ENCODE results near the gene SYNGAP1.

Gene SYNGAP1

GRCh38 chr6:33405386-33405940, 14.4 kb upstream of the SYNGAP1 start:
- DNase-seq = no peak

DNA sequence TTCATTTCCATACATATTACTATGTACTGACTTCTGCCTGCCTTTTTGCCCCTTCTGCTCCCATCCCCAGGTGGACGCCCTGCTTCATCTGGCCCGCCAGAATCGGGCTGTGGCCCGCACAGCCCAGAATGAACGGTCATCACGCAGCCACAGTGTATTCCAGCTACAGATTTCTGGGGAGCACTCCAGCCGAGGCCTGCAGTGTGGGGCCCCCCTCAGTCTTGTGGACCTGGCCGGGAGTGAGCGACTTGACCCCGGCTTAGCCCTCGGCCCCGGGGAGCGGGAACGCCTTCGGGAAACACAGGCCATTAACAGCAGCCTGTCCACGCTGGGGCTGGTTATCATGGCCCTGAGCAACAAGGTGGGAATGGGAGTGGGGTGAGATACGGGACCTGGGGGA, 13.7 kb upstream of the SYNGAP1 start:
- DNase-seq = no peak

DNA sequence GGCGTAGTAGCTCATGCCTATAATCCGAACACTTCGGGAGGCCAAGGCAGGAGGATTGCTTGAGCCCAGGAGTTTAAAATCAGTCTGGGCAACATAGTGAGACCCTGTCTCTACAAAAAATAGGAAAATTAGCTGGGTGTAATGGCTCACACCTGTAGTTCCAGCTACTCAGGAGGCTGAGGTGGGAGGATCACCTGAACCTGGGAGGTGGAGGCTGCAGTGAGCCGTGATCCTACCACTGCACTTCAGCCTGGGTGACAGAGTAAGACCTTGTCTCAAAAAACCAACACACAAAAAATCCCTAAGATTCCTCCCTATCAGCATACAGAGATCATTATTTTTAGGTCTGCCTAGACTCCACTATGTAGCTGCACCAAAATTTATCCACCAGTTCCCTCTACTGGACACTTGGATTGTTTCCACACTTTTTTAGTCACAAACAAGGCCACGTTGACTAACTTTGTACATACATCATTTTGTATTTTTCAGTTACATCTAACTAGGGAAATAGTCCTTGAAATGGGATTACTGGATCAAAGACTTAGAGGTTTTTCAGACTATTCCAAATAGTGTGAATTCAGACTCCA, 12.6 kb upstream of the SYNGAP1 start:
- DNase-seq = no peak

- peak; percentile 43 for DNase-seq
Measured at GRCh38 chr6:33410050-33410710, 9.7 kb upstream of the SYNGAP1 start.

- DNase-seq = peak; percentile 25
Measured at GRCh38 chr6:33410711-33411631, 8.9 kb upstream of the SYNGAP1 start, which contains the start of gene PHF1. PHF1 (plus strand) TSS chr6:33411014; CDS start chr6:33412264, 1,250 bp downstream.

DNA sequence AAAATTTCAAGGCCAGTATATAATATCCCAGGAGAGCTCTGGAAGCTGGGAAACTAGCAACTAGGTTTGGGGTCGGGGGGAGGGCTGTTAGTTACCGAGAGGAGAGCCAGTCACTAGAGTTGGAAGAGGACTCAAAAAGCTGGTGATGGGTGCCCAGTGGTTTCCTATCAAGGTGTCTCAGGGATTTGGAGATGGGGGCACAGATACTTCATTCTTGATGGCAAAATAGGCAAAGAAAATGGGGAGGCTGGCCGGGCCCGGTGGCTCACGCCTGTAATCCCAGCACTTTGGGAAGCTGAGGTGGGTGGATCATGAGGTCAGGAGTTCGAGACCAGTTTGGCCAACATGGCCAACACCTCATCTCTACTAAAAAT, 8.2 kb upstream of the SYNGAP1 start:
- no peak for DNase-seq

DNA sequence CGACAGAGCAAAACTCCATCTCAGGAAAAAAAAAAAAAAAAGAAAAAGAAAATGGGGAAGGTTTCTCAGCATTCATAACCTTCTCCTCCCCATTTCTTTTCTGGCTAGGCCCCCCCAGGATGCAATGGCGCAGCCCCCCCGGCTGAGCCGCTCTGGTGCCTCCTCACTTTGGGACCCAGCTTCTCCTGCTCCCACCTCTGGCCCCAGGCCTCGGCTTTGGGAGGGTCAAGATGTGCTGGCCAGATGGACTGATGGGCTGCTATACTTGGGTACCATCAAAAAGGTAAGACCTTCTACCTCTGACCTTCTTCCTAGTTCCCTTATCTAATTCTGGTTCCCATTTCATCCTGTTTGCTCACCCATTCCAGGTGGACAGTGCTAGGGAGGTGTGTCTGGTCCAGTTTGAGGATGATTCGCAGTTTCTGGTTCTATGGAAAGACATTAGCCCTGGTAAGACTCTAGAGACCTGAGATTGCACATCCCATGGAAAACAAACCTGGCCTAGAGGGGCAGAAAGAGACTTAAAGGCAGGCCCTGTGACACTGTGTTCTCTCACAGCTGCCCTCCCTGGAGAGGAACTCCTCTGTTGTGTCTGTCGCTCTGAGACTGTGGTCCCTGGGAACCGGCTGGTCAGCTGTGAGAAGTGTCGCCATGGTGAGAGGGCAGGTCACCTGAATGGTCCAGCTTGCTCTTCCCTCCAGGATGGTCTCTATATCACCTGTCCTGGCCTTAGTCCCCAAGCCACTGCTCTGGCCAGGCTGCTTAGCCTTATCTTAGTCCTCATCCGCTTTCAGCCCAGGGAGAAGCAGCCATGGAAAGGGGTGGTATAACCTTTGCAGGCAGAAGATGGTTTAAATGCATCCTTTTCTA, 7.5 kb upstream of the SYNGAP1 start:
- no peak for DNase-seq

DNA sequence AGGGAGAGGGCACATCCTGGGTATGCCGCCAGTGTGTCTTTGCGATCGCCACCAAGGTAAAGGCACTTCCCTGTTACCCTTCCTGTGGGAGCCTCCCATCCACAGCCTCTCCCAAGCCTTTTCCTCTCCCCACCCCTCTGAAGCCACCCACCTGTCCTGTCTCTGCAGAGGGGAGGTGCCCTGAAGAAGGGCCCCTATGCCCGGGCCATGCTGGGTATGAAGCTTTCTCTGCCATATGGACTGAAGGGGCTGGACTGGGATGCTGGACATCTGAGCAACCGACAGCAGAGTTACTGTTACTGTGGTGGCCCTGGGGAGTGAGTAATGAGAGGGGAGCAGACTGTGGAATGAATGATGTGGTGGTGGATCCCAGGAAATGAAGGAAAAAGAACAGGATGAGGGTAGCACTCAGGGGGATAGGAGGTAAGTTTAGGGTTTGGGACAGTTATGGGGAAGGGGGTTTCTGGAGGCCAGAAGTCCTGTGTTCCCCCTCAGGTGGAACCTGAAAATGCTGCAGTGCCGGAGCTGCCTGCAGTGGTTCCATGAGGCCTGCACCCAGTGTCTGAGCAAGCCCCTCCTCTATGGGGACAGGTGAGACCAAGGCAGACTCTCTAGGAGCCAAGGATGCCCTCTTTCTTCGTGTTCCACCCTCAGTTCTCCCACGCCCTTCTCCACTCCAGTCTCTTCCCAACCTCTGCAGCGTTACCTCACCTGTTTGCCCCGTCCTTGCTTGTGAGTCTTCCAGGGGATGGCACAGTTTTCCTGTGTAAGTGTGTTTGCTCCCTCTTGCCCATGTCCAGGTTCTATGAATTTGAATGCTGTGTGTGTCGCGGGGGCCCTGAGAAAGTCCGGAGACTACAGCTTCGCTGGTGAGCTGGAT, 6.4 kb upstream of the SYNGAP1 start:
- DNase-seq = no peak

GRCh38 chr6:33414592-33415271, 5.1 kb upstream of the SYNGAP1 start:
- DNase-seq = no peak

DNA sequence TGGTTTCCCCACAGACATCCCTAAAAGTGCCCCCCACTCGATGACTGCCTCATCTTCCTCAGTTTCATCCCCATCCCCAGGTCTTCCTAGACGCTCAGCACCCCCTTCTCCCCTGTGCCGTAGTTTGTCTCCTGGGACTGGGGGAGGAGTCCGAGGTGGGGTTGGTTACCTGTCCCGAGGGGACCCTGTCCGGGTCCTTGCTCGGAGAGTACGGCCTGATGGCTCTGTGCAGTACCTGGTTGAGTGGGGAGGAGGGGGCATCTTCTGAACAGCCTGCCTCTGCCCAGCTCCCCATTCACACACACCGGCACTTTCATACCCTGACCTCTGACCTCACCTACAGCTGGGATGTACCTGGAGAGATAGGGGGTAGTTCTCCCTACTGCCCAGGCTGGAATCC, 4.0 kb upstream of the SYNGAP1 start:
- no peak for DNase-seq

DNA sequence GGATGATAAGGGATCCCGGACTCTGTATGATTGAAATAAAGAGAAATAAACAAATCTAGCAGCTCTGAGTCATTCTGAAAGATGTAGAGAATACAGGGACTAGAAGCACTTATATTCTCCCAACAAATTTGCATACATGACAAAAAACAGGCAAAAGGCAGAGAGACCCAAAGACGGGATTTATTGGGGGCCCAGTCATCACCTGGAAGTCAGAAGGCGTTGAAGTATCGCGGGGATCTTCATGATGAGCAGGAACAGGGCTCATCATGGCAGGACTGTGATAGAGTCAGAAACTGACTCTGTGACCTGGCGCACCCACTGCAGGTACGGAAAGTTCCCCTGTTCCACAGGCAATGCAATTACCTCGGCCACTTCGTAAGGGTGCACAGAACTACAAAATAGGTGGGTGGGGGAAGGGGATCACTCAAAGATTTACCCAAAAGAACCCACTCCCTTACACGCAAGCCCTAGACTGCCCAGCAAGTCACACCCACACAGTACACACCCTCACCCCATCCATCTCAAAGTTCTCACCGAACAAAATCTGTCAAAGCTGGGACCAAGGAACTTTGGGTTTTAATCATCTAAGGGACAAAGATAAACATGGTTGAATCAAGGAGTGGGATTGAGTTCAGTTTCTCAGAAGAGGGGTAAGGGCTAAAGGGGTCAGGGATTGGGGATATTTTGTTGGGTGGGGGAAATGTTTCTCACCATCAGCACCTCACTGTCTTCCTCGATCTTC, 3.3 kb upstream of the SYNGAP1 start:
- DNase-seq = no peak

DNA sequence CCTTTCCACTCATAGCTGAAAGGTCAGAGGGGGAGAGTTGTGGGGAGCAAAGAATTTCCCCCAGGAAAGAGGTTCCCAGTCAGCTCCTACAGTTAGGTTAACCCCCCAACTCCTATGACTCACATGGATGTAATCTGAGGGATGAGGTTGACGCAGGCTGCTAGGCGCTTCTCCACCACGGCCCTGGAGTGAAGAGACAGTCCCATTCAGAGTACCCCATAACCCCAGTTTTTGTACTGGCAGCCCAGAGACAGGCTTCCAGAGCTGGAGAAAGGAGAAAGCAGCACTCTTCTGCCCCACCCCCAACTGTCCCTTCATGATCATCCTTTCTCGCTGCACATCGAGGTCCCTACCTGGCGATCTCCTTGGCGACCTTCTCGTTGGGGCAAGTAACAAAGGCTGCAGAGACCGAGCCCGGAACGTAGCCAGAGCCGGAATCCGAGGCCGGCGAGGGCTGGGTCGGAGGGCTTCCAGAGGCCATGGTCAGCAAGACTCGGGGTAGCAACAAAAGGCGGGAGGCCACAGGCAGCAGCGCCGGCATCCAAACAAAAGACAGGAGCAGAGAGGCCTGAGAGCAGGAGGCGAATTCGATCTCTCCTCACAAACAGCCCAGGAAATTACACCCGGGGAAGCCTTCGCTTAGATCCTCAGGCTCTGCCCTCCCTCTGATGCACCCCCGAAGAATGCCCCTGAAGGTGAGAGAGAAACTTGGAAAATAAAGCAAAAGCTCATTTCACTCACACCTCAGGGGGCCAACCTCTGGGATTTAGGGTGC, 2.5 kb upstream of the SYNGAP1 start:
- no peak for DNase-seq

DNA sequence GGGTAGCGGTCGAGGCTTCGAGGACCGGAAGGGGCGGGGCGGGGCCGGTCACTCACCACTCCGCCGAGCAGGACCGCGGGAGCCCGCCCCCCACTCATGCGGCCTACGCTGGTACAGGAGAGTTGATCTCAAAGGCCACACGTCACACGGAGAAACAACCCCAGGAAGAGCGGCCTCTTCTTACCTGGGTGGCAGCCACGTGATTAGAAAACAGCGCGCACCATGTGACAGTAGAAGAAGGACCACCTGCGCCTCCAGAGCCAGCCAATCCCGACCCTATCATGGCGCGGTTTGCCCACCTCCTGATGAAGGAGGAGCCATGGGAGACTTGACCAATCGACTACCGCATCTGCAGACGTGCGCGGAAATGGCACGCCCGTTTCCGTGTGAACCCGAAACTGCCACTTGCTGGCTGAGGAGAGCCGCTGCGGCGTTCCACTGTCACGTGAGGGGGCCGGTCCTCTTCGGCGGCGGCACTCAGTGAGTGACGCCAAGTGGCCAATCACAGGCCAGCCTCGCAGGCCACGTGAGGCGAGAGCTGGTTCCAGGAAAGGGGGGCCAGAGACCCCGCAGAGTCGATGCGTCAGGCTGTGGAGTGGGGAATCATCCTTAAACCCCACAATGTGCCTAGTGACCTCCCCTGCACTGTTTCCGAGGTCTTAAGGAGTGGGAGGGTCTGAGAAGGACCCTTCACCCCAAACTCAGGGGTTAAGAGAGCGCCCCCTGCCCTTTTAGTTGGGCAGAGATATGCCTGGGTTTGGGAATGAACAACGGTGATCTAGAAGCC, 1.8 kb upstream of the SYNGAP1 start, which contains the start of gene CUTA:
Gene CUTA (minus strand): TSS at position 205 of the 787 bp plus-strand sequence. CDS start 107 bp downstream, at position 98.
- peak; percentile 96 for DNase-seq

- DNase-seq = no peak
Measured at GRCh38 chr6:33418690-33419291, 1.1 kb upstream of the SYNGAP1 start.

DNA sequence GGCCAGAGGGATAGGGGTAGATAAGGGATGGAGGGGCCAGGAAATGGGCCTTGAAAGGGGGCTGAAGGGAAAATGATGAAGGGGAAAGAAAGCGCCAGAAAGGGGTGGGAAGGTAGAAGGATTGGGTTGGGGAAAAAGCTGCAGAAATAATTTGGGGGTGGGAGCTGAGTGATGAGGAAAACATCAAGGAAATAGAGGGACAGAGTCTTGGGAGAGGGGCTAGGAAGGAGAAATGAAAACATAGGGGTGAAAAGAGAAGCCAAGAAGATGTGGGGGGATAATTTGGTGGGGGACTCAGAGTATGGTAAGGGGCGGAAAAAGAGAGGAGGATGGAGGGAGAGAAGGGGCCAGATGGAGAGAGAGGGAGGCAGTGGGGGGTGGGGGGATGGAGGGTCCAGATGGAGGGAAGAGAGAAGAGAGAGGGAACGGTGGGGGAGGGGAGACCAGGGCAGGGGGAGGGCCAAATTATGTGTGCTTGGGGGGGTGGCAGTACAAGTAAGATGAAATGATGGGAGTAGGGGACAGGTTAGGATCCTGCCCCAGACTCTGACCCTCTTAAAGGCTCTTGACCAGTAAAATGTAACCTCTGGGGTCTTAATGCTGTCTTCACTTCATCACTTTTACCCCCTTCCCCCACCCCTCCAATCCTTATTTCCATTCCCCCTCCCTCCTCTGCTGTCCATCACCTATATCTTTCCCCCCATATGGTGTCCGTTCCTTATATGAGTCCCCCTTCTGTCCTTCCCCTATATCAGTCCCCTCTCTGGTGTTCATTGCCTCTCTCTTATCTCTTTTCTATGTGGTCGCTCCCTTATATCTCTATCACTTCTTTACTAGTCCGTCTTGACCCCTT, 852 bp downstream of the SYNGAP1 start:
- no peak for DNase-seq

- DNase-seq = no peak
Measured at GRCh38 chr6:33421344-33421643, 1.4 kb downstream of the SYNGAP1 start.

- DNase-seq = no peak
Measured at GRCh38 chr6:33423777-33424176, 3.9 kb downstream of the SYNGAP1 start.
